Endothelial cell (in vitro differentiated cells): ENCODE results near the gene LIPM. TPM values are rescaled to one million over a fixed set of nuclear protein-coding genes. Genes with fewer than 3 reads are reported as not detected.

Experiments
- DNase-seq: peaks from one replicate; pipeline ENCODE4 v3.0.0; 2021; ENCODE audit warnings: low spot score
- H3K27ac Mint-ChIP-seq: one replicate; pipeline ENCODE4 v1.8.0; 2021; ENCODE audit warnings: mixed read lengths, inconsistent platforms; ENCODE audit not compliant: unreplicated experiment
- H3K27me3 Mint-ChIP-seq: one replicate; pipeline ENCODE4 v1.8.0; 2021; ENCODE audit warnings: mild to moderate bottlenecking, moderate library complexity, mixed read lengths, inconsistent platforms; ENCODE audit not compliant: unreplicated experiment
- H3K36me3 Mint-ChIP-seq: one replicate; pipeline ENCODE4 v1.8.0; 2021; ENCODE audit warnings: mild to moderate bottlenecking, low read depth, mixed read lengths, inconsistent platforms; ENCODE audit not compliant: unreplicated experiment
- H3K4me1 Mint-ChIP-seq: one replicate; pipeline ENCODE4 v1.8.0; 2021; ENCODE audit warnings: mild to moderate bottlenecking, mixed read lengths, inconsistent platforms; ENCODE audit not compliant: unreplicated experiment
- H3K4me3 Mint-ChIP-seq: one replicate; pipeline ENCODE4 v1.8.0; 2021; ENCODE audit warnings: mild to moderate bottlenecking, mixed read lengths, inconsistent platforms; ENCODE audit not compliant: unreplicated experiment
- H3K9me3 Mint-ChIP-seq: one replicate; pipeline ENCODE4 v1.8.0; 2021; ENCODE audit warnings: mixed read lengths, inconsistent platforms; ENCODE audit not compliant: unreplicated experiment
- total RNA-seq: library from RNA; stranded (reverse); fragmentation: NEBNext Ultra II Directional; extraction: Animal tissue kit (Norgen Biotek cat#: 25700); gene quantifications from one replicate; pipeline ENCODE4 v1.2.1, GENCODE V29; 2021; ENCODE audit not compliant: unreplicated experiment
- TF ChIP-seq, protein P1 (sequence below): fragments of 200-600 bp; sonication (generic); IDR thresholded peaks from one replicate; pipeline ENCODE4 v1.5.0; 2021; ENCODE audit warnings: antibody characterized with exemption; ENCODE audit not compliant: unreplicated experiment

LIPM gene
- total RNA-seq, 1 donor from 2014 or later = 0.31 TPM

DNA sequence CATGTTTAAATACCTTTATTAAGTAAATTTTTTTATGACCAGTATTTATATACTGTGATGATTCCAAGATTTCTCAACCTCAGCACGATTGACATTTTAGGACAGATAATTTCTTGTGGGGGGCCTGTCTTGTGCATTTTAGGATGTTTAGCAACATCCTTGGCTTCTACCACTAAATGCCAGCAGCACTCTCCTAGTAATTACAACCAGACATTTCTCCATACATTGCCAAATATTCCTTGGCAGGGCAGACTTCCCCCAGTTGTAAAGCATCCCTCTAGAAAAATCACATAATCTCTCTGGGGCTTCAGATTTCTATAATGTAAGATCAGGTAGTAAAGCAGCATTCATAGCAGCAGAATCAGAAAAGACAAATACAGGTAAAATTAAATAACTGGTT is 7.8 kb upstream of the LIPM start:
- Mint-ChIP-seq H3K4me1 (no peaks in the 10 kb centered on the region), H3K9me3 (no peaks in the 10 kb centered on the region), H3K27me3 (no peaks in the 10 kb centered on the region), H3K4me3 (no peak overlapping the region), H3K36me3 (no peaks in the 10 kb centered on the region), H3K27ac (no peak overlapping the region)
- no peak for DNase-seq
- TF ChIP-seq, protein P1, sequence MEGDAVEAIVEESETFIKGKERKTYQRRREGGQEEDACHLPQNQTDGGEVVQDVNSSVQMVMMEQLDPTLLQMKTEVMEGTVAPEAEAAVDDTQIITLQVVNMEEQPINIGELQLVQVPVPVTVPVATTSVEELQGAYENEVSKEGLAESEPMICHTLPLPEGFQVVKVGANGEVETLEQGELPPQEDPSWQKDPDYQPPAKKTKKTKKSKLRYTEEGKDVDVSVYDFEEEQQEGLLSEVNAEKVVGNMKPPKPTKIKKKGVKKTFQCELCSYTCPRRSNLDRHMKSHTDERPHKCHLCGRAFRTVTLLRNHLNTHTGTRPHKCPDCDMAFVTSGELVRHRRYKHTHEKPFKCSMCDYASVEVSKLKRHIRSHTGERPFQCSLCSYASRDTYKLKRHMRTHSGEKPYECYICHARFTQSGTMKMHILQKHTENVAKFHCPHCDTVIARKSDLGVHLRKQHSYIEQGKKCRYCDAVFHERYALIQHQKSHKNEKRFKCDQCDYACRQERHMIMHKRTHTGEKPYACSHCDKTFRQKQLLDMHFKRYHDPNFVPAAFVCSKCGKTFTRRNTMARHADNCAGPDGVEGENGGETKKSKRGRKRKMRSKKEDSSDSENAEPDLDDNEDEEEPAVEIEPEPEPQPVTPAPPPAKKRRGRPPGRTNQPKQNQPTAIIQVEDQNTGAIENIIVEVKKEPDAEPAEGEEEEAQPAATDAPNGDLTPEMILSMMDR = no peak

DNA sequence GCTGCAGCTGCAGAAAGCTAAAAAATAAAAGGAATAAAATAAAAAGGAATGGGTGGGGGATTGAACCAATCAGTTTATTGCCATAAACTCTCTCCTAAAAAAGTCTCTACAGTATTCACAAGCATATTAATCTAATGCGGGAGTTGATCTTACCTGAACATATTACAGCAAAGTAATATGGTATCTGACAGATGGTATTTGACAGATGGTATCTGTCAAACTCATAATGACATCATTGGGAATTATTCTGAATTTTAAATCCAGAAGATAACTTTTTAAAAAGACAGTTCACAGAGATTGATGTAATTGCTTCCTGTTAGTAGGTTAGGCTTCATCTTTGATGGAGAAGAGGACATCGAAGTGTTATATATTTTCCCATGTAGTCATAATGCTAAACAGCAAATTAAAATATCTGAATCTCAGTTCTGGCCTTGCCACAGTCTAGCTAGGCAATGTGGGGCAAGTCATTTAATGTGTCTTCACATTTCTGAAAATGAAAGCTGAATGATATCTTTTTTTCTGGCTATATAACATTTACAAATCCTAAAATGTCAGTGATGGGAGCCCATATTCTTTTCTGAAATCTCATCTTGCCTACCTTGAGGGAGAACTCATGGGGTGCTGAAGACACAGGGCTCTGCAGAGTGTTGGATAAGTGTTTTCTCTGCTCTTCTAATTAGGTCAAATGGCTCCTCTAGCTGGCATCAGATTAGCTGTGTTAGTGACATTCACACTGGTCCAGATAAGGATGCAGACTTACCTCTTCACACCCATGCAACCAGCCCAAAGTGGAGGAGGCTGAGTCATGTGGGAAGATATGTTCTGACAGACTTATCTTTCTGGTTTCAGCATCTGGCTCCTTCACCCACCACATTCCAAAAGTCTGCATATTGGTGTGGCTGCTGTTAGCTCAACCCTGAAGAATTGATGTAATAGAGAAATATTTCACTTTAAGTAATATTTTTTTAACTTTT is 2.1 kb upstream of the LIPM start:
- Mint-ChIP-seq H3K27ac (no peak overlapping the region), H3K27me3 (no peaks in the 10 kb centered on the region), H3K4me1 (no peaks in the 10 kb centered on the region), H3K36me3 (no peaks in the 10 kb centered on the region), H3K4me3 (no peak overlapping the region), H3K9me3 (no peaks in the 10 kb centered on the region)
- TF ChIP-seq, protein P1 = no peak
- no peak for DNase-seq

DNA sequence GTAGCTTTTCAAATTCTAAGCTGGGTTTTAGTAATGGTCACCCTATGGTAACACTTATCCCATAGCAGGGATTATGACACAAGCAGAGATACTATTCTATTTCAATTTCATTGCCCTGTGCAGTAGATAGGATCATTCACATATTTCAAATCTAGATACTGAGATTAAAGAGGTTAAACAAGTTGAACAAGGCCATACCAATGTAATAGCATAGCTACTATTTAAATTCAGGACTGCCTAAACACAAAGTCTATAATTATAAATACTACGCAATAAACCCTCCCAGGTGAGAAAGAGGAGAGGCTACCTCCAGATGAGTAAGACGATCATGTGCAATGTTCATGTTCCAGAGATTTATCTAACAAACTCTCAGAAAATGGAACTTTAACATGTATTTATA is 1.1 kb downstream of the LIPM start:
- no peaks in the 10 kb centered on the region for H3K36me3 Mint-ChIP-seq
- no peak for DNase-seq
- no peak overlapping the region for H3K27ac Mint-ChIP-seq
- TF ChIP-seq, protein P1 = no peak
- no peak overlapping the region for H3K4me3 Mint-ChIP-seq
- no peaks in the 10 kb centered on the region for H3K4me1 Mint-ChIP-seq
- no peaks in the 10 kb centered on the region for H3K9me3 Mint-ChIP-seq
- H3K27me3 Mint-ChIP-seq = peaks cover 2% of the 10 kb centered on the region

DNA sequence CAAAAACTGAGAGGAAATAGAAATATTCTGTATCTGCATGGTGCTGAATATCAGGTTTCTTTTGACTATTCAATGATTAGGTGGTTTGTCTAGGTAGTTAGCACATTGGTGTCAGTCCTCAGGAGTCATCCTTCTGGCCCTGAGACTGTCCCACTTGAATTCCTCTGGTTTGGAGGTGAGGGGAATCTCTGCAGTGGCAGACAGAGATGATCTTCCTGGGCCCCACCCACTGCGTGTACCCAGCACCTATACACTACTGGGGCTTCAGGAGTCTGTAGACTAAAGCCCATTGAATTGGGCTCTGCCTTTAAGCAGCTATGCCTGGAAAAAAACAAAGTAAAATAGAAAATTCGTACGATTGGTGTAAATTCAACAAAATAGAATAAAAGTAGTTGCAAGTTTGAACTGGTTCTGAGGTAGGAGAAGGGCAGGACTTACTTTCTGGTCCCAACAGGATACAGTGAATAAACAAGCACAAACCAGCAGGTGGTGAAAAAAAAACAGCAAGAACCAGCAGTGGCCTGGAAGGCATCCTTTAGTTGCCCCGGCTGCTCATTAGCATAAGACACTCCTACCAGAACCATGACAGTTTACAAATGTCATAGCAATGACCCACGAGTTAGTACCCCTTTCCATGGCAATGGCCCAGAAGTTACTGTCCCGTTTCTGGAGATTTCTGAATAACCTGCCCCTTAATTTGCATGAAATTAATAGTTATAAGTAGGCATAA is 1.7 kb downstream of the LIPM start:
- no peak for DNase-seq
- TF ChIP-seq, protein P1 = no peak
- H3K27me3 Mint-ChIP-seq = peaks cover 2% of the 10 kb centered on the region
- H3K4me3 Mint-ChIP-seq = no peak overlapping the region
- no peak overlapping the region for H3K27ac Mint-ChIP-seq
- H3K9me3 Mint-ChIP-seq = no peaks in the 10 kb centered on the region
- H3K4me1 Mint-ChIP-seq = no peaks in the 10 kb centered on the region
- no peaks in the 10 kb centered on the region for H3K36me3 Mint-ChIP-seq
